Endodermal cell (in vitro differentiated cells): Measurements from ENCODE around the gene FIGLA. TPM values are rescaled to one million over a fixed set of nuclear protein-coding genes. Genes with fewer than 3 reads are reported as not detected.

Experiments
- DNase-seq: peaks from one replicate; pipeline ENCODE4 v3.0.0-alpha.2; 2017
- H3K27ac ChIP-seq: 2 replicates; pipeline ENCODE4 v1.5.1; 2013; ENCODE audit warnings: mild to moderate bottlenecking, low read depth, low read length, moderate library complexity
- H3K27me3 ChIP-seq: 2 replicates; pipeline ENCODE4 v1.6.1; 2013; ENCODE audit warnings: mild to moderate bottlenecking, low read length, moderate library complexity; ENCODE audit not compliant: insufficient read depth, control insufficient read depth, poor library complexity, severe bottlenecking
- H3K36me3 ChIP-seq: 2 replicates; pipeline ENCODE4 v1.7.0; 2013; ENCODE audit warnings: mild to moderate bottlenecking, low read length, moderate library complexity; ENCODE audit not compliant: control insufficient read depth, insufficient read depth
- H3K4me1 ChIP-seq: one replicate; pipeline ENCODE4 v1.7.0; 2013; ENCODE audit warnings: low read length; ENCODE audit not compliant: control insufficient read depth, insufficient read depth
- H3K4me3 ChIP-seq: 2 replicates; pipeline ENCODE4 v1.5.1; 2013; ENCODE audit warnings: mild to moderate bottlenecking, low read length, moderate library complexity
- H3K9ac ChIP-seq: 2 replicates; pipeline ENCODE4 v1.6.1; 2013; ENCODE audit warnings: mild to moderate bottlenecking, low read length, moderate library complexity; ENCODE audit not compliant: poor library complexity, severe bottlenecking; ENCODE audit errors: extremely low read depth
- H3K9me3 ChIP-seq: 2 replicates; pipeline ENCODE4 v1.6.1; 2013; ENCODE audit warnings: mild to moderate bottlenecking, low read length, moderate library complexity; ENCODE audit not compliant: control insufficient read depth
- H3K27ac Mint-ChIP-seq: 2 replicates; pipeline ENCODE4 v1.8.0; 2020; ENCODE audit warnings: mixed read lengths
- H3K27me3 Mint-ChIP-seq: 2 replicates; pipeline ENCODE4 v1.8.0; 2021; ENCODE audit warnings: mild to moderate bottlenecking, mixed read lengths; ENCODE audit not compliant: insufficient read depth
- H3K36me3 Mint-ChIP-seq: 2 replicates; pipeline ENCODE4 v1.8.0; 2020; ENCODE audit warnings: low read depth, mixed read lengths
- H3K4me1 Mint-ChIP-seq: 2 replicates; pipeline ENCODE4 v1.8.0; 2020; ENCODE audit warnings: mixed read lengths
- H3K4me3 Mint-ChIP-seq: 2 replicates; pipeline ENCODE4 v1.8.0; 2020; ENCODE audit warnings: mild to moderate bottlenecking, moderate library complexity, mixed read lengths
- H3K9me3 Mint-ChIP-seq: 2 replicates; pipeline ENCODE4 v1.8.0; 2020; ENCODE audit warnings: mild to moderate bottlenecking, mixed read lengths
- CTCF ChIP-seq: fragments of 200-600 bp; sonication (generic); conservative IDR thresholded peaks from 2 replicates; pipeline ENCODE4 v1.5.0; 2021; ENCODE audit warnings: antibody characterized with exemption, mild to moderate bottlenecking
- WGBS, 2 experiments: methylation state at CpG; one replicate each; pipeline versions ENCODE4 v1.1.5 to v1.1.7; 2013; ENCODE audit warnings: missing lambda C conversion rate in 2 of 2, mixed read lengths in 1 of 2; ENCODE audit not compliant: insufficient coverage in 1 of 2, insufficient read length in 1 of 2; 5-methylcytosine and 5-hydroxymethylcytosine counted together
- total RNA-seq, 2 donors: library from RNA; stranded (reverse); fragmentation: NEBNext Ultra II Directional in 1 of 2; extraction: Animal tissue kit (Norgen Biotek cat#: 25700) in 1 of 2; gene quantifications; 2 replicates in 1 of 2; 3 replicates in 1 of 2; pipeline ENCODE4 v1.2.1, GENCODE V29; 2021

Gene FIGLA
- total RNA-seq, 2 donors from 2014 or later = not detected

DNA sequence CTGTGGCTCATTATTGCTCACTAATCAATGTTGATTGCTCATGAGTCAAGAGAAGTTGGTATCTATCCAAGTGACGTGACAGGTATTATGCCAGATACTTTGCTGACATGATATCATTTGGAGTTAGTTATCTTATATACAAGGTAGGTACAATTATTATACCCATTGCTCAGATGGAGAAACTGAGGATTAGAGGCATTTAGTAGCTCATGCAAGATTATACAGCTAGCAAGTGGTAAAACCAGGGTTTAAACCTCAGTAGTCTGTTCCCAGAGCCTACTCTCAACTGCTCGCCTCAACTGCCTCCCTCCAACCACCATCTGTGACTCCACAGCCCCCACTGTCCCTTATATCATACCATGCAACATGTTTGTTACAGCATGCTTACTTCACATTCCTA, 6.1 kb downstream of the FIGLA start:
- Mint-ChIP-seq H3K27me3 (peaks cover 64% of the 10 kb centered on the region), H3K36me3 (no peaks in the 10 kb centered on the region)
- WGBS, 2 experiments = 92 to 100% methylated on average over 2 of the region's 2 CpGs

GRCh38 chr2:70779911-70780545, 10.4 kb downstream of the FIGLA start:
- H3K9me3 ChIP-seq = no peaks in the 10 kb centered on the region
- H3K36me3 Mint-ChIP-seq = no peaks in the 10 kb centered on the region
- DNase-seq = no peak
- H3K36me3 ChIP-seq = no peaks in the 10 kb centered on the region
- no peak overlapping the region for H3K27ac Mint-ChIP-seq
- no peak overlapping the region for H3K27ac ChIP-seq
- 84 to 88% methylated on average over 7 to 8 of the region's 8 CpGs for WGBS, 2 experiments
- H3K27me3 ChIP-seq = peaks cover 29% of the 10 kb centered on the region
- H3K9me3 Mint-ChIP-seq = no peaks in the 10 kb centered on the region
- no peak for TF ChIP-seq CTCF
- H3K4me1 ChIP-seq = no peaks in the 10 kb centered on the region
- peaks cover 46% of the 10 kb centered on the region for H3K27me3 Mint-ChIP-seq
- H3K9ac ChIP-seq = no peak overlapping the region
- H3K4me3 Mint-ChIP-seq = no peak overlapping the region
- H3K4me3 ChIP-seq = no peak overlapping the region
- peaks cover 3% of the 10 kb centered on the region for H3K4me1 Mint-ChIP-seq

More for the DNA sequence above, 6.1 kb downstream of the FIGLA start:
- Histone ChIP-seq H3K9ac (no peak overlapping the region), H3K4me1 (no peaks in the 10 kb centered on the region), H3K9me3 (no peaks in the 10 kb centered on the region), H3K27me3 (peaks cover 61% of the 10 kb centered on the region), H3K27ac (no peak overlapping the region), H3K4me3 (no peak overlapping the region), H3K36me3 (no peaks in the 10 kb centered on the region)
- no peak overlapping the region for H3K4me3 Mint-ChIP-seq
- H3K27ac Mint-ChIP-seq = no peak overlapping the region
- DNase-seq = no peak
- no peaks in the 10 kb centered on the region for H3K4me1 Mint-ChIP-seq
- no peaks in the 10 kb centered on the region for H3K9me3 Mint-ChIP-seq
- TF ChIP-seq CTCF = no peak

- H3K9me3 ChIP-seq = no peaks in the 10 kb centered on the region
- no peak overlapping the region for H3K4me3 ChIP-seq
- DNase-seq = no peak
- no peaks in the 10 kb centered on the region for H3K36me3 ChIP-seq
- H3K27me3 ChIP-seq = peaks cover 29% of the 10 kb centered on the region
- H3K27ac Mint-ChIP-seq = no peak overlapping the region
- no peaks in the 10 kb centered on the region for H3K9me3 Mint-ChIP-seq
- no peaks in the 10 kb centered on the region for H3K4me1 ChIP-seq
- peaks cover 3% of the 10 kb centered on the region for H3K4me1 Mint-ChIP-seq
- 94 to 96% methylated on average over 2 to 3 of the region's 3 CpGs for WGBS, 2 experiments
- no peak for TF ChIP-seq CTCF
- H3K27me3 Mint-ChIP-seq = peaks cover 50% of the 10 kb centered on the region
- H3K36me3 Mint-ChIP-seq = no peaks in the 10 kb centered on the region
- H3K9ac ChIP-seq = no peak overlapping the region
- no peak overlapping the region for H3K27ac ChIP-seq
- no peak overlapping the region for H3K4me3 Mint-ChIP-seq
These were observed 11.0 kb downstream of the FIGLA start for GRCh38 chr2:70779491-70779890.
